Mesendoderm (in vitro differentiated cells): ENCODE results near the gene ST8SIA1.

Experiments used
- DNase-seq: peaks from one replicate; pipeline ENCODE4 v3.0.0; 2013
- H2AK5ac ChIP-seq: 2 replicates; pipeline ENCODE4 v1.6.1; 2013; ENCODE audit warnings: low read length, inconsistent platforms
- H2BK120ac ChIP-seq: 2 replicates; pipeline ENCODE4 v1.6.1; 2013; ENCODE audit warnings: low read depth, mild to moderate bottlenecking, low read length, moderate library complexity, mixed read lengths
- H2BK15ac ChIP-seq: replicated peaks from 2 replicates; pipeline ENCODE4 v1.6.1; 2013; ENCODE audit warnings: low read depth, mild to moderate bottlenecking, moderate library complexity
- H2BK5ac ChIP-seq: 2 replicates; pipeline ENCODE4 v1.6.1; 2013; ENCODE audit warnings: low read length, inconsistent platforms
- H3K18ac ChIP-seq: 2 replicates; pipeline ENCODE4 v1.6.1; 2013; ENCODE audit warnings: mild to moderate bottlenecking, low read length, mixed read lengths
- H3K23ac ChIP-seq: one replicate; pipeline ENCODE4 v1.6.1; 2013; ENCODE audit warnings: low read length
- H3K27ac ChIP-seq: 2 replicates; pipeline ENCODE4 v1.5.1; 2013; ENCODE audit warnings: low read depth, mild to moderate bottlenecking, inconsistent platforms, low read length, moderate library complexity
- H3K27me3 ChIP-seq: 2 replicates; pipeline ENCODE4 v1.6.1; 2013; ENCODE audit warnings: low read length, control low read depth, mild to moderate bottlenecking, inconsistent platforms; ENCODE audit not compliant: insufficient read depth, poor library complexity
- H3K36me3 ChIP-seq: 2 replicates; pipeline ENCODE4 v1.6.1; 2013; ENCODE audit warnings: low read length, inconsistent platforms; ENCODE audit not compliant: control insufficient read depth, insufficient read depth
- H3K4ac ChIP-seq: one replicate; pipeline ENCODE4 v1.6.1; 2013; ENCODE audit warnings: low read depth, mild to moderate bottlenecking, low read length, moderate library complexity
- H3K4me1 ChIP-seq: 2 replicates; pipeline ENCODE4 v1.6.1; 2013; ENCODE audit warnings: low read depth, low read length, inconsistent platforms; ENCODE audit not compliant: control insufficient read depth
- H3K4me2 ChIP-seq: 2 replicates; pipeline ENCODE4 v1.6.1; 2013; ENCODE audit warnings: low read length
- H3K4me3 ChIP-seq: 2 replicates; pipeline ENCODE4 v1.5.1; 2013; ENCODE audit warnings: mild to moderate bottlenecking, low read length
- H3K56ac ChIP-seq: one replicate; pipeline ENCODE4 v1.6.1; 2013; ENCODE audit warnings: low read length
- H3K79me1 ChIP-seq: 2 replicates; pipeline ENCODE4 v1.6.1; 2013; ENCODE audit warnings: low read length, inconsistent platforms
- H3K79me2 ChIP-seq: 2 replicates; pipeline ENCODE4 v1.6.1; 2013; ENCODE audit warnings: mild to moderate bottlenecking, low read length; ENCODE audit not compliant: control insufficient read depth, insufficient read depth
- H3K9ac ChIP-seq: 2 replicates; pipeline ENCODE4 v1.6.1; 2013; ENCODE audit warnings: low read length, inconsistent platforms
- H4K5ac ChIP-seq: one replicate; pipeline ENCODE4 v1.6.1; 2013; ENCODE audit warnings: low read length
- H4K8ac ChIP-seq: one replicate; pipeline ENCODE4 v1.6.1; 2013; ENCODE audit warnings: low read depth, mild to moderate bottlenecking, control low read depth, low read length, moderate library complexity
- WGBS: extraction: QIAGEN DNeasy Blood & Tissue Kit; methylation state at CpG from one replicate; pipeline ENCODE4 v1.1.7; 2013; ENCODE audit warnings: low lambda C conversion rate, missing lambda C conversion rate; ENCODE audit not compliant: insufficient coverage; ENCODE audit errors: extremely low coverage; 5-methylcytosine and 5-hydroxymethylcytosine counted together

ST8SIA1 gene

GRCh38 chr12:22355011-22355580 is 20.6 kb upstream of the ST8SIA1 start:
- Histone ChIP-seq H3K79me1 (no peaks in the 10 kb centered on the region), H4K5ac (no peak overlapping the region), H3K27ac (no peak overlapping the region), H3K18ac (peak overlapping the region; percentile 45), H3K4me2 (no peak overlapping the region), H3K27me3 (no peaks in the 10 kb centered on the region), H3K4me3 (no peak overlapping the region), H3K23ac (no peak overlapping the region), H3K9ac (no peak overlapping the region), H4K8ac (peak overlapping the region; percentile 82), H2BK5ac (no peak overlapping the region), H3K4me1 (peaks cover 2% of the 10 kb centered on the region), H2BK15ac (no peak overlapping the region), H2AK5ac (no peak overlapping the region), H3K36me3 (no peaks in the 10 kb centered on the region), H3K4ac (peak overlapping the region; percentile 83), H3K56ac (peak overlapping the region; percentile 26), H2BK120ac (no peak overlapping the region), H3K79me2 (no peaks in the 10 kb centered on the region)
- no peak for DNase-seq
- no CpG with 5 or more reads among the region's 5 CpGs for WGBS

GRCh38 chr12:22353615-22354325 is 19.3 kb upstream of the ST8SIA1 start:
- Histone ChIP-seq H2BK120ac (no peak overlapping the region), H3K4me1 (peaks cover 2% of the 10 kb centered on the region), H2AK5ac (no peak overlapping the region), H3K4me2 (no peak overlapping the region), H3K79me1 (no peaks in the 10 kb centered on the region), H4K8ac (no peak overlapping the region), H3K56ac (no peak overlapping the region), H3K79me2 (no peaks in the 10 kb centered on the region), H3K9ac (no peak overlapping the region), H3K27me3 (no peaks in the 10 kb centered on the region), H2BK5ac (peak overlapping the region; percentile 61), H3K4me3 (no peak overlapping the region), H3K36me3 (no peaks in the 10 kb centered on the region), H3K4ac (no peak overlapping the region), H3K23ac (no peak overlapping the region), H4K5ac (no peak overlapping the region), H3K27ac (no peak overlapping the region), H3K18ac (no peak overlapping the region), H2BK15ac (no peak overlapping the region)
- no CpG with 5 or more reads among the region's 1 CpG for WGBS
- peak; percentile 96 for DNase-seq

DNA sequence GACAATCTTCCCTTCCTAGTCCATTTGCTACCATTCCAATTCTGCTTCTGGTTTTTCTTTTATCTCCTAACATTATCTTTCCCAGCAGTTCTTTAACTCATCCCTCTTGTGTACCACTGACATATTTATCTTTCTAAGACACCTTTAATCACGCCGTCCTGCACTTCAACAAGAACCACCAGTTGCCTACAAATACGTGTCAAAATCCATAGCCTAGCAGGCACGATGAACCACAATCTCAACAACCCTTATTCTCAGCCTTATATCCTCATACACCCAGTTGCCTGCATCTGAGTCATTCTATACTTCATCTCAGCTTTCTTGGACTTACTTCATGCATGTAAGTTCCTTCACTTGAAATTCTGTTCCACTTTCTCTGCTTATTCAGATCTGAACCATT is 16.4 kb upstream of the ST8SIA1 start:
- H3K79me2 ChIP-seq: no peaks in the 10 kb centered on the region

GRCh38 chr12:22348208-22348607 is 13.7 kb upstream of the ST8SIA1 start:
- no peaks in the 10 kb centered on the region for H3K36me3 ChIP-seq

More for the DNA sequence above, 16.4 kb upstream of the ST8SIA1 start:
- H4K8ac ChIP-seq: no peak overlapping the region
- no CpG with 5 or more reads among the region's 4 CpGs for WGBS
- H3K27me3 ChIP-seq: no peaks in the 10 kb centered on the region
- H3K36me3 ChIP-seq: no peaks in the 10 kb centered on the region
- no peak overlapping the region for H3K4ac ChIP-seq
- H3K4me3 ChIP-seq: no peak overlapping the region
- no peak overlapping the region for H3K23ac ChIP-seq
- H2BK15ac ChIP-seq: no peak overlapping the region
- H3K4me2 ChIP-seq: no peak overlapping the region
- H4K5ac ChIP-seq: no peak overlapping the region
- H3K18ac ChIP-seq: no peak overlapping the region
- H2BK5ac ChIP-seq: peak overlapping the region; percentile 59
- H3K79me1 ChIP-seq: no peaks in the 10 kb centered on the region
- H2BK120ac ChIP-seq: no peak overlapping the region
- H3K4me1 ChIP-seq: peaks cover 2% of the 10 kb centered on the region
- no peak overlapping the region for H3K56ac ChIP-seq
- H2AK5ac ChIP-seq: no peak overlapping the region
- peak; percentile 42 for DNase-seq
- no peak overlapping the region for H3K27ac ChIP-seq
- H3K9ac ChIP-seq: no peak overlapping the region

DNA sequence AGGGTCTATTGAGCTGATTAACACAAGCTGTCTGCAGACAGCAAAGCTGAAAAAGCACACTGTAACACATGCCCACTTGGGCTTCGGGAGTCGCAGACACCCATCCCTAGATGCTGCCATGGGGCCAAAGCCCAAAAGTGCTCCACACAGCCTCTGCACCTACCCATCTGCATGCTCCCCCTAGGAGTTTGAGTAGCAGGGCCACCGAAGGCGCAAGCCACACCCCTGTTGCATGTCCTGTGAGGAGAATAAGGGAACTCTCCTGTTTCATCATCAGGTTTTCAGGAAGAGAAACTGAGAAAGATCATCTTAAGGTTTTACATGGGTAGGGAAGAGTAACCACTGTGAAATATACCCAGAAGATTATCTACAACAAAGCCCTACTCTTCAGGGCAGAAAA is 5.6 kb upstream of the ST8SIA1 start:
- Histone ChIP-seq H3K4me2 (no peak overlapping the region), H3K79me2 (no peaks in the 10 kb centered on the region), H3K18ac (no peak overlapping the region), H3K23ac (no peak overlapping the region), H3K56ac (no peak overlapping the region), H2BK5ac (no peak overlapping the region), H3K4ac (no peak overlapping the region), H3K27me3 (no peaks in the 10 kb centered on the region), H4K5ac (no peak overlapping the region), H4K8ac (no peak overlapping the region), H2BK15ac (no peak overlapping the region), H3K9ac (no peak overlapping the region), H3K4me1 (no peaks in the 10 kb centered on the region), H3K4me3 (no peak overlapping the region), H2AK5ac (no peak overlapping the region), H3K36me3 (no peaks in the 10 kb centered on the region), H3K27ac (no peak overlapping the region), H2BK120ac (no peak overlapping the region), H3K79me1 (no peaks in the 10 kb centered on the region)
- DNase-seq: no peak
- no CpG with 5 or more reads among the region's 4 CpGs for WGBS

More at GRCh38 chr12:22348208-22348607, 13.7 kb upstream of the ST8SIA1 start:
- no peak overlapping the region for H3K9ac ChIP-seq
- H2BK5ac ChIP-seq: no peak overlapping the region
- no peak overlapping the region for H3K23ac ChIP-seq
- H2AK5ac ChIP-seq: no peak overlapping the region
- H2BK120ac ChIP-seq: no peak overlapping the region
- H3K4me3 ChIP-seq: no peak overlapping the region
- DNase-seq: no peak
- H3K4me1 ChIP-seq: peaks cover 2% of the 10 kb centered on the region
- H4K5ac ChIP-seq: no peak overlapping the region
- H3K56ac ChIP-seq: no peak overlapping the region
- H3K4me2 ChIP-seq: no peak overlapping the region
- no peak overlapping the region for H3K4ac ChIP-seq
- H3K27me3 ChIP-seq: no peaks in the 10 kb centered on the region
- no peak overlapping the region for H2BK15ac ChIP-seq
- no peak overlapping the region for H4K8ac ChIP-seq
- H3K18ac ChIP-seq: no peak overlapping the region
- H3K79me2 ChIP-seq: no peaks in the 10 kb centered on the region
- H3K27ac ChIP-seq: no peak overlapping the region
- H3K79me1 ChIP-seq: no peaks in the 10 kb centered on the region
- no CpG with 5 or more reads among the region's 5 CpGs for WGBS
